Peyer's patch (tissue), 4 donors: Measurements from ENCODE around the gene SMIM12. TPM values are rescaled to one million over a fixed set of nuclear protein-coding genes. Genes with fewer than 3 reads are reported as not detected.

Experiments used
- DNase-seq, 3 donors: peaks; one replicate each; pipeline ENCODE4 v3.0.0-alpha.2; 2017 to 2019
- H3K27ac ChIP-seq, 4 donors: fragments of 200-600 bp; sonication (generic); one replicate each; pipeline ENCODE4 v1.5.1; 2016 to 2019
- H3K27me3 ChIP-seq, 2 donors: fragments of 200-600 bp; sonication (generic); one replicate each; pipeline ENCODE4 v1.5.1; 2019
- H3K36me3 ChIP-seq, 3 donors: fragments of 200-600 bp; sonication (generic); one replicate each; pipeline ENCODE4 v1.5.1; 2016 to 2019
- H3K4me1 ChIP-seq, 4 donors: fragments of 200-600 bp; sonication (generic); one replicate each; pipeline ENCODE4 v1.5.1; 2016 to 2019
- H3K4me3 ChIP-seq, 4 donors: fragments of 200-600 bp; sonication (generic); 1 replicate in 3 of 4; 2 replicates in 1 of 4; pipeline ENCODE4 v1.5.1; 2016 to 2019; ENCODE audit warnings: mild to moderate bottlenecking in 1 of 4
- H3K9me3 ChIP-seq, 4 donors: fragments of 200-600 bp; sonication (generic); one replicate each; pipeline ENCODE4 v1.5.1; 2016 to 2019; ENCODE audit warnings: mild to moderate bottlenecking in 1 of 4
- CTCF ChIP-seq, 6 experiments: fragments of 450-650 bp in 4 of 6; fragments of 200-600 bp in 2 of 6; sonication (generic) in 1 of 6; IDR thresholded peaks; one replicate each; pipeline ENCODE4 v1.5.1; 2017 to 2019; ENCODE audit warnings: antibody characterized with exemption in 6 of 6, mild to moderate bottlenecking in 3 of 6, moderate library complexity in 1 of 6
- POLR2A ChIP-seq, 2 donors: fragments of 450-650 bp; IDR thresholded peaks; one replicate each; pipeline ENCODE4 v1.5.1; 2017; ENCODE audit warnings: antibody characterized with exemption in 2 of 2, mild to moderate bottlenecking in 2 of 2, moderate library complexity in 2 of 2
- total RNA-seq, 4 donors: library from RNA; depleted of rRNA; stranded (reverse); fragments of >200 nt; gene quantifications; one replicate each; pipeline ENCODE4 v1.1.0, GENCODE V29; 2016

Gene SMIM12
- total RNA-seq, 4 donors from 2014 or later = 10.7 to 40.3 (median 30.0) TPM

GRCh38 chr1:34874296-34874952 lies 14.9 kb upstream of the SMIM12 start:
- no peak for DNase-seq
- Histone ChIP-seq H3K4me1 (no peaks in the 10 kb centered on the region), H3K27me3 (no peaks in the 10 kb centered on the region), H3K36me3 (no peaks in the 10 kb centered on the region), H3K9me3 (no peaks in the 10 kb centered on the region), H3K27ac (no peak overlapping the region), H3K4me3 (no peak overlapping the region)
- TF ChIP-seq CTCF (IDR thresholded peaks at IDR 0.05) (no peak), POLR2A (IDR thresholded peaks at IDR 0.05) (no peak)

- no peak for TF ChIP-seq POLR2A (IDR thresholded peaks at IDR 0.05)
- no peak for TF ChIP-seq CTCF (IDR thresholded peaks at IDR 0.05)
- no peaks in the 10 kb centered on the region for H3K9me3 ChIP-seq
- no peak for DNase-seq
- H3K27ac ChIP-seq = no peak overlapping the region
- no peak overlapping the region for H3K4me3 ChIP-seq
- peaks cover 0 to under 1% (median 0%) of the 10 kb centered on the region in 4 donors for H3K4me1 ChIP-seq
- no peaks in the 10 kb centered on the region for H3K36me3 ChIP-seq
- no peaks in the 10 kb centered on the region for H3K27me3 ChIP-seq
These were observed 12.6 kb upstream of the SMIM12 start for GRCh38 chr1:34872133-34872503.

GRCh38 chr1:34871443-34872132 lies 12.0 kb upstream of the SMIM12 start:
- H3K4me1 ChIP-seq = peaks cover 0 to 5% (median 2%) of the 10 kb centered on the region in 4 donors
- H3K4me3 ChIP-seq = no peak overlapping the region
- no peak for DNase-seq
- H3K9me3 ChIP-seq = no peaks in the 10 kb centered on the region
- no peaks in the 10 kb centered on the region for H3K27me3 ChIP-seq
- H3K27ac ChIP-seq = no peak overlapping the region
- no peaks in the 10 kb centered on the region for H3K36me3 ChIP-seq
- no peak for TF ChIP-seq POLR2A (IDR thresholded peaks at IDR 0.05)
- TF ChIP-seq CTCF (IDR thresholded peaks at IDR 0.05) = no peak

- Histone ChIP-seq H3K4me1 (peaks cover 0 to 14% (median 6%) of the 10 kb centered on the region in 4 donors), H3K36me3 (no peaks in the 10 kb centered on the region), H3K4me3 (no peak overlapping the region), H3K9me3 (no peaks in the 10 kb centered on the region), H3K27me3 (no peaks in the 10 kb centered on the region), H3K27ac (no peak overlapping the region)
- TF ChIP-seq CTCF (IDR thresholded peaks at IDR 0.05) (no peak), POLR2A (IDR thresholded peaks at IDR 0.05) (no peak)
- no peak for DNase-seq
These were observed 10.8 kb upstream of the SMIM12 start for GRCh38 chr1:34870395-34870794.

GRCh38 chr1:34869760-34870159 lies 10.2 kb upstream of the SMIM12 start:
- TF ChIP-seq CTCF (IDR thresholded peaks at IDR 0.05) (no peak), POLR2A (IDR thresholded peaks at IDR 0.05) (no peak)
- no peak overlapping the region for H3K27ac ChIP-seq
- no peaks in the 10 kb centered on the region for H3K36me3 ChIP-seq
- H3K9me3 ChIP-seq = no peaks in the 10 kb centered on the region
- H3K4me3 ChIP-seq = no peak overlapping the region
- H3K4me1 ChIP-seq = peaks cover 0 to 15% (median 7%) of the 10 kb centered on the region in 4 donors
- no peaks in the 10 kb centered on the region for H3K27me3 ChIP-seq
- DNase-seq = no peak
